EL (cell line): Measurements from ENCODE around the gene STOM.

Source experiments
- DNase-seq: peaks from one replicate; pipeline ENCODE4 v3.0.0-alpha.2; 2016

STOM gene

DNA sequence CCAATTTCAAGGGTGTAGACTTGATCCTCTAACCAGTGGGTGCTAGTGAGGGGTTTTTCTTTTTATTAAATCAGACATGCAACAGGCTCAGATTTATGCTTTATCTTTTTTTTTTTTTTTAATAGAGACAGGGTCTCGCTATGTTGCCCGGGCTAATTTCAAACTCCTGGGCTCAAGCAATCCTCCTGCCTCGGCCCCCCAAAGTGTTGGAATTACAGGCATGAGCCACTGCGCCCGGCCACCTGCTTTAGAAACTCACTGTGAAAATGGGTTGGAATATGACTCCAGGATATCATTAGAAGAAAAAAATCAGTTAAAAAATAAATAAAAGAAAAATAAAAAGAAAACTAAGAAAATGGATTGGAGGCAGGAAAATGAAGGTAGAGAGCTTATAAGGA lies 50.7 kb downstream of the STOM start:
- no peak for DNase-seq

DNA sequence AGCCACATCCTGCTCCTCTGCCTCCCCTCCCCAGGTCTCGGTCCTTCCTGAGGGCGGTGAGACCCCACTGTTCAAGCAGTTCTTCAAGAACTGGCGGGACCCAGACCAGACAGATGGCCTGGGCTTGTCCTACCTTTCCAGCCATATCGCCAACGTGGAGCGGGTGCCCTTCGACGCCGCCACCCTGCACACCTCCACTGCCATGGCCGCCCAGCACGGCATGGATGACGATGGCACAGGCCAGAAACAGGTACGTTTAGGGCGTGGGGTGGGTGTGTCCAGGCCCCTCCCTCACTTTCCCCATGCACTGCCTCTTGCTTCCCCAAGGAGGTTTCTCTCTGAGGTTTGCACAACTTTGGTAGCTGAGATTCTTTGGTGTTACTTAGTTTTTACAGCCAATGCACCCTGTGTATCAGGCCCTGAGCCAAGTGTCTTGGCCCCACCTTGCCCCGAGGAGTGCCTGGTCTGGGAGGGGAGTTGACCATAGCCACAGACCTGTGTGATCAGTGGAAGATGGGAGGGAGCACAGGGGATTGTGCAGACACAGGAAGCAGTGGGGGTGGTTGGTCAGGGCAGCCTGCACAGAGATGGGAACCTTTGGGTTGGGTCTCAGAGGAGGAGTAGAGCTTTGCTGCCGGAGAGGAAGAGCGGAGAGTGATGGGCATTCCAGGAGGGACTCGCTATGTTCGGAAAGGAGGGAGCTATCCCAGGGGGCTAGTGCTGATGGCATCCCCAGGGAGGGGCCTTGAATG lies 51.2 kb downstream of the STOM start:
- DNase-seq, result no peak

DNA sequence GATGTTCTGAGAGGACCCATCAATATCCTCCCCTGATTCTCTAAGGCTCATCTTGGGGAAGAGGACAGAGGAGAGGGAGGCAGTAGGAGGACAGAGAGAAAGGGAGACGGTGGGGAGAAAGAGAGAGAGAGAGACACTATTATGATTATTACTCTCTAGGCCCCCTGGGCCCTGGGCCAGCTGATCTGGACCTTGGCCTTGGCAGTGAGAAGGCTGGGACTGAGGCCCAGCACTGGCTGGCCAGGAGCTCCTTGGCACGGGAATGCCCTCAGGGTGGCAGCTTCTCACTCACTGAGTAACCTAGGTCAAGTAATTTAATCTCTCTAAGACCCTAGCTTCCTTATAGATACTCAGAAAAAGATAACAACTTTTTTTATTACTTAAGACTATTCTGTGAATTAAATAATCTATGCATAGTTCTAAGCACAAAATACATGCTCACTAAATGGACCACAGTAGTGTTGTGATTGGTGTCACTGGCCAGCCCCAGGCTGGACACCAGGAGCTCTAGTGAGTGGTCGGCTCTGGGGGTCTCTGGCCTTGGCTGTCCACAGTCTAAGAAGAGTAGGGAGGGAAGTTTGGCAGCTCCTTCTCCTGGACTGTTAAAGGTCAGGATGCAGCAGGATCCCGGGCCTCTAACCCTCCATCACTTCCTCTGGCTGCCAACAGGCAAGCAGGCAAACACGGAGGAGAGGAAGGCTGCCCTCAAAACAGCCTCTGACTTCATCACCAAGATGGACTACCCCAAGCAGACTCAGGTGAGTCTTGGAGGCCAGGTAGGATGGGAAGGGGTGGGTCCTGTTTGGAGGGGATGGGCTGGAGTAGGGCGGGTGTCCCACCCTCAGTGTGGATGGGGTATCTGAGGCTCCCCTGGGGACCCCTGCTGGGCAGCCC lies 52.1 kb downstream of the STOM start:
- DNase-seq, result no peak

GRCh38 chr9:121316852-121317373 lies 53.1 kb downstream of the STOM start:
- DNase-seq, result no peak

GRCh38 chr9:121316378-121316777 lies 53.7 kb downstream of the STOM start:
- DNase-seq, result no peak

DNA sequence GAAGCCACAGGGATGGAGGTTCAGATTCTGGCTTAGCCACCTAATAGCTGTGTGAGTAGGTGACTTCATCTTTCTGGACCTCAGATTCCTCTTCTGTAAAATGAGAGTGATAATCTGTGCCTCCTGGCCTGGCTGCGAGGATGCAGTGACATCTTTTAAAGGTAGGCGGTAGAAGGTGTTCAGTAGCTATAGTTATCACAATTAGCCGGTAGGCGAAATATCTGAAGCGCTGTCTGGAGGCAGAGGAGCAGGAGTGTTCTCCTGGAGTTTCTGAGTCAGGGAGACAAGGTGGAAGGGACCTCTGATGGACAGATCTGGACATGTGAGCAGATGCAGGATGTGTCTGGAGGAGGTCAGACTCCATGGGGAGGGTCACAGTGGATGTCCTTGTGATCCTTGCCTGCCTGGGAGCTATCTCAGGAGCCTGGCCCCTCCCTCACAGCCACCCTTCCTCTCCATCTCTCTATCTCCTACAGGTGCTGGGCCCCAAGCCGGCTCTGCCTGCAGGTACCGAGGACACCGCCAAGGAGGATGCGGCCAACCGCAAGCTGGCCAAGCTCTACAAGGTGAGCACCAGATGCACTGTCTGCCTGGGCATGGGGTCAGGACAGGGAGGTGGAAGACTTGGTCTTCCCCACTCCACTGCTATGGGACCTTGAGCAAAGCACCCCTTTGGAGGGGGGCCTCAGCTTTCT lies 56.4 kb downstream of the STOM start:
- DNase-seq, result no peak

DNA sequence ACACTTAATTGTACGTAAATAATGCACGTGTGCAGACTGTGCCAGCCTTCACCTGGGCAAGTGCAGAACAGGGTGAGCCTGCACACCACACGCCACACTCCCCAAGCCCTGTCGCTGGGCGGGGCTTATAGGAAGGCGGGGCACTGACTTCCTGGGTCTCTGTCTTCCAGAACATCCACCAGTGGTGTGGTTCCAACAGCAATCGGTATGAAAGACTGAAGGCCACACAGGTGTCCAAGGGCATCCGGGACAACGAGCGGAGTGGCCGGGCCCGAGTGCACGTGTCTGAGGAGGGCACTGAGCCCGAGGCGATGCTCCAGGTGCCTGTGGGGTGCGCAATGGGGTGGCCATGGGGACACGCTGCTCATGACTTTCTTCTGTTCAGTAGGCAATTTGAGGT lies 57.9 kb downstream of the STOM start:
- DNase-seq, result no peak

- DNase-seq, result no peak
Measured at GRCh38 chr9:121310571-121310970, 59.5 kb downstream of the STOM start.

DNA sequence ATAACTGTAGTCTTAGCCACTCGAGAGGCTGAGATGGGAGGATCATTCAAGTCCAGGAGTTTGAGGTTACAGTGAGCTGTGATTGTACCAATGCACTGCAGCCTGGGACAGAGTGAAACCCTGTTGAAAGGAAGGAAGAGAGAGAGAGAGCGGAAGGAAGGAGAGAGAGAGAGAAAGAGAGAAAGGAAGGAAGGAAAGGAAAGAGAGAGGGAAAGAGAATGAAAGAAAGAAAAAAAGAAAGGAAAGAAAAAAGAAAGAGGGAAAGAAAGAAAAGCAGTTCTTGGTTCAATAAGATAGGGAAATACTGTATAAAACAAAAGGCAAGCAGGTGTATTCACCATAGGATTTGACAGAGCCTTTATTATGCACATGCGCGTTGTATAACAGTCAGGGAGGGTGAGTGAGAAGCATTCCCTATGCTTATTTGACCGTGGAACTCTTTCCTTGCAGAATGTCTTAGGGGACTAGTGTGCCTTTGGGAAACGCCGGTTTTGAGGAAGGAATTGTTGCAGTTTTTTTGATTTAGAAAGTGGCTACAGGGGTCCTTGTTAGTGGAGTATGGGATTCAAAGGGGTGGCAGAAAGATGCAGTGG lies 60.1 kb downstream of the STOM start:
- DNase-seq, result no peak

DNA sequence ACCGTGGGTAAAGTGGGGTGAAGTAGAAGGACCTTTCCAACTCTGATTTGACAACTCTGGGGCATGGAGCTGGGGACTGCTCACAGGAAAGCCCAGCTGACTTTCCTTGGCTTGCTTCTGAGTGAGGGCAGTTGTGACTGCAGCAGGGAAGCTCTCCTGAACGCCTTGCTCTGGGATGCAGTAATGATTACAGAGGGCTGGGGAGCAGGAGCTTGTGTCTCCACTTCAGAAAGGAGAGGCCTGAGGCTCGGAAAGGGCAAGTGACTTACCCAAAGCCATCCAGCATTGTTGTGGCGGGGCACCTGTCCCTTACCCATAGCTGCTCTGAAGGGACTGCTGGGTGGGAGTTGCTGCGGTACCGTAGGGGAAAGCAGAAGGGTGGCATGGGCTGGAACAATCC lies 60.9 kb downstream of the STOM start:
- no peak for DNase-seq

DNA sequence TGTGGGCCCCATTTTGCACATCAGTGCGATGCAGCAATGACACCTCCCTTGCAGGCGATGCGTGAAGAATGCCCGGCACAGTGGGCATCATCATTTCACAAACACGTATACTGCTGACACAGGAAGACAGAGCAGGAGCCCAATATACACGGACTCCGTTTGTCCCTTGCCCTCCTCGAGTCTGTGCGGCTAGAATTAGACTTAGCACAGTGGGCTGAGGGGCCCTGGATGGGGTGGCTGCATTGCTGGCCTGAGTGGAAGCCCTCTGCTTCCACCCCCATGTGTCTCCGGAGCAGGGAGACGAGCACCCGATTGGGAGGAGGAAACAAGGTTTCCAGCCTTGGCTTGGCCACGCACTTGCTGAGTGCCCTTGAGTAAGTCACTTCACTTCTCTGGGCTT lies 61.3 kb downstream of the STOM start:
- DNase-seq, result no peak

DNA sequence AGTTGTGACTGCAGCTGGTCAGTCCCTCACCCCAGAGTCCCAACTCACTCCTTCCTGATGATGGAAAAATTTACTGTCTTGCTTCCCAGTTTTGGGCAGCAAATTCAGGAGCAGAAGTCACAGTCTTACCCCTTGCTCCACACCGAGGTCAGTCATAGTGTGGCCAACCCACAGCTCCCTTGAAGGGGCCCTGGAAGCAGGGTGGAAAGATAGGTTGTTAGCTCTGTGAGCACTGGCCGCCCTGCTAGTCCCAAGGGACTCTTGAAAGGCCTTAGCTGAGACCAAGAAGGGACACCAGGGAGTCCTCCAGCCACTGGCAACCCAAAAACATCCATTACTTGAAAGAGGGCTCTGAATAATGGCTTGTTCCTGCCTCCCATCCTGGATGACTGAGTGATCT lies 62.1 kb downstream of the STOM start:
- no peak for DNase-seq

- DNase-seq, result no peak
Measured at GRCh38 chr9:121305269-121305994, 64.6 kb downstream of the STOM start.

- no peak for DNase-seq
Measured at GRCh38 chr9:121304707-121305106, 65.3 kb downstream of the STOM start.

- no peak for DNase-seq
Measured at GRCh38 chr9:121303456-121304451, 66.3 kb downstream of the STOM start.

DNA sequence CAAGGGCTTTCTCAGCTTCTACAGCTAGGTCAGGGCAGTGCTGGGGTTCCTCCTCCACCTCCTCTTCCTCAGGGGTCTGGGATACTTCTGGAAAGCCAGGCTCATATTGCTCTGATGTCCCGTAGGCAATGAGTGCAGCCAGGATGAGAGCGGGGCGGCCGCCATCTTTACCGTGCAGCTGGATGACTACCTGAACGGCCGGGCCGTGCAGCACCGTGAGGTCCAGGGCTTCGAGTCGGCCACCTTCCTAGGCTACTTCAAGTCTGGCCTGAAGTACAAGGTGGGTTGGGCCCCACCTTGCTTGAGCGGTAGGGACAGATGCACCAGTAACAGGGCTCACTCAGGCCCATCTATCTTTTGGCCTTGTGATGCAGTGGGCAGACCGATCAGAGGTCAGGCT lies 67.3 kb downstream of the STOM start:
- no peak for DNase-seq

GRCh38 chr9:121302341-121302740 lies 67.7 kb downstream of the STOM start:
- no peak for DNase-seq

- no peak for DNase-seq
Measured at GRCh38 chr9:121301881-121302286, 68.2 kb downstream of the STOM start.

DNA sequence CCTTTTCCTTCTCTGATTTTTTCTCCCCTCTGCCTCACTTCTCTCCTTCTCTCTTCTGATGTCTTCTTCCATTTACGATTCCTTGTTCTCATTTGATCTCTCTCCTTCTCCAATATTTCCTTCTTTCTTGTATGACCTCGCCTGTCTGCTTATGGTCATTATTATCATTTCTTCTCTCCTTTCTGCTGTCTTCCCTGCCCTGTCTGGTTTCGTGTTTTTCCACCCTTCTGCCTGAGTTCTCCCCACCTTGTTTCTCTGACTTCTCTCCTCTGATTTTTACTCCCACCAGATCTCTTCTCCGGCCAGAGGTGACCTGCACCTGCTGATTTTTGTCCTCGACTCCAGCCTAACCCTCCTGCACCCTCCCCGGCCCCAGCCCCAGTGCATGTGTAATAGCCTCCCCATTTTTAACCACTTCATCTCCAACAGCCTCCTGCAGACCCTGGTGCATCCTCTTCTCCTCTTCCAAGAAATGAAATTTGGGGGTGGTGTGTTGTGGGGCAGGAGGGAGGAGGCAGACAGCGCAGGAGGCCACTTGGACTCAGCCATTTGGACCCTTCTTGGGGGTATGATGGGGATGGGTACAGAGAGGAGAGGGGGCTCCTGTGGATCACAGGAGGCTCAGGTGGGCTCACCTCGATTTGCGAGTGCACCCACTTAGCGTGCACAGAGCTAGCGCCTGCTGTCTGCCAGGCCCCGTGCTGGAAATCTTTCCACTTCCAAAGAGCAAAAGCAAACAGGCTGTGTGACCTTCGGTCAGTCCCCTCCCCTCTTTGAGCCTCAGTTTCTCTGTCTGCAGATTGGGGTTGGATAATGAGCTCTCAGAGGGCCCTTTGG lies 69.5 kb downstream of the STOM start:
- DNase-seq, result no peak
